Skeletal muscle tissue (tissue), 4 donors: ENCODE measurements around the gene ZFYVE28. TPM values are rescaled to one million over a fixed set of nuclear protein-coding genes. Genes with fewer than 3 reads are reported as not detected.
"Not testable (repeated sequence)": the region's sequence is repeated elsewhere in the genome, so short reads cannot be mapped to it uniquely, and the experiment has no call there.

Source experiments
- H3K27ac ChIP-seq: one replicate; pipeline ENCODE4 v1.7.0; 2013; ENCODE audit warnings: mild to moderate bottlenecking, low read depth, low read length, inconsistent platforms
- H3K27me3 ChIP-seq, 3 donors: one replicate each; pipeline ENCODE4 v1.7.0; 2013; ENCODE audit warnings: low read length in 3 of 3; ENCODE audit not compliant: control insufficient read depth in 3 of 3, insufficient read depth in 3 of 3
- H3K36me3 ChIP-seq, 3 donors: one replicate each; pipeline ENCODE4 v1.7.0; 2013; ENCODE audit warnings: low read length in 3 of 3; ENCODE audit not compliant: control insufficient read depth in 3 of 3, insufficient read depth in 3 of 3
- H3K4me1 ChIP-seq, 3 donors: one replicate each; pipeline ENCODE4 v1.7.0; 2013; ENCODE audit warnings: low read length in 3 of 3, mild to moderate bottlenecking in 3 of 3; ENCODE audit not compliant: control insufficient read depth in 3 of 3, insufficient read depth in 3 of 3
- H3K4me3 ChIP-seq, 3 donors: one replicate each; pipeline ENCODE4 v1.7.0; 2013; ENCODE audit warnings: low read length in 3 of 3
- H3K9ac ChIP-seq, 3 donors: one replicate each; pipeline ENCODE4 v1.7.0; 2013; ENCODE audit warnings: low read length in 3 of 3, mild to moderate bottlenecking in 3 of 3, moderate library complexity in 2 of 3, low read depth in 1 of 3
- H3K9me3 ChIP-seq, 3 donors: one replicate each; pipeline ENCODE4 v1.7.0; 2013; ENCODE audit warnings: low read length in 3 of 3; ENCODE audit not compliant: control insufficient read depth in 3 of 3
- total RNA-seq: library from RNA; depleted of rRNA; stranded (reverse); fragments of >200 nt; gene quantifications from one replicate; pipeline ENCODE4 v1.2.3, GENCODE V29; 2014
- donor health status: Osteomylitis.

ZFYVE28 gene
- total RNA-seq, 1 donor from 2014 or later = 1.0 TPM

- Histone ChIP-seq H3K9ac (no peak overlapping the region), H3K4me3 (no peak overlapping the region), H3K27me3 (no peaks in the 10 kb centered on the region), H3K9me3 (no peaks in the 10 kb centered on the region), H3K36me3 (no peaks in the 10 kb centered on the region), H3K4me1 (peaks cover 0 to 5% (median 3%) of the 10 kb centered on the region in 3 donors), H3K27ac (no peak overlapping the region)
Measured at GRCh38 chr4:2384245-2384644, 34.2 kb downstream of the ZFYVE28 start.

- Histone ChIP-seq H3K4me1 (peaks cover 0 to 5% (median 3%) of the 10 kb centered on the region in 3 donors), H3K27me3 (no peaks in the 10 kb centered on the region), H3K9ac (no peak overlapping the region), H3K9me3 (no peaks in the 10 kb centered on the region), H3K4me3 (no peak overlapping the region), H3K27ac (no peak overlapping the region), H3K36me3 (no peaks in the 10 kb centered on the region)
Measured at GRCh38 chr4:2383760-2384159, 34.7 kb downstream of the ZFYVE28 start.

DNA sequence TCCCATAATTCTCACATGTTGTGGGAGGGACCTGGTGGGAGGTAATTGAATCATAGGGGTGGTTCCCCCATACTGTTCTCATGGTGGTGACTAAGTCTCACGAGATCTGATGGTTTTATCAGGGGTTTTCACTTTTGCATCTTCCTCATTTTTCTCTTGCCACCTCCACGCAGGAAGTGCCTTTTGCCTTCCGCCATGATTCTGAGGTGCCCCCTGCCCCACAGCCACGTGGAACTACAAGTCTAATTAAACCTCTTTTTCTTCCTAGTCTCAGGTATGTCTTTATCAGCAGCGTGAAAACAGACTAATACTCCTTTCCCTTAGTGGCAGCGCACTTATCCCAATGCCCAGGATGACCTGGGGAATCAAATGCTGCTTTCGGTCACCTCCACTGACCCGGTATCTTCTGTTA, 35.2 kb downstream of the ZFYVE28 start:
- H3K4me1 ChIP-seq, H3K4me3 ChIP-seq, H3K27ac ChIP-seq: not testable (repeated sequence)

DNA sequence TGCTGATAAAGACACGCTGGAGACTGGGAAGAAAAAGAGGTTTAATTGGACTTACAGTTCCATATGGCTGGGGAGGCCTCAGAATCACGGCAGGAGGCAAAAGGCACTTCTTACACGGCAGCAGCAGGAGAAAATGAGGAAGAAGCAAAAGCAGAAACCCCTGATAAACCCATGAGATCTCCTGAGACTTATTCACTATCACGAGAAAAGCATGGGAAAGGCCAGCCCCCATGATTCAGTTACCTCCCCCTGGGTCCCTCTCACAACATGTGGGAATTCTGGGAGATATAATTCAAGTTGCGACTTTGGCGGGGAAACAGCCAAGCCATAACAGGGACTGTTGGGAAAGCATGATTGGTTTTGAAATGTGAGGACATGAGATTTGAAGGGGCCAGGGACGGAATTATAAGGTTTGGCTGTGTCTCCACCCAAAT, 35.7 kb downstream of the ZFYVE28 start:
- not testable (repeated sequence) for H3K27ac ChIP-seq, H3K36me3 ChIP-seq, H3K4me1 ChIP-seq, H3K27me3 ChIP-seq, H3K9me3 ChIP-seq, H3K4me3 ChIP-seq, H3K9ac ChIP-seq

More for the DNA sequence above, 35.2 kb downstream of the ZFYVE28 start:
- not testable (repeated sequence) for H3K36me3 ChIP-seq, H3K9ac ChIP-seq, H3K9me3 ChIP-seq, H3K27me3 ChIP-seq

DNA sequence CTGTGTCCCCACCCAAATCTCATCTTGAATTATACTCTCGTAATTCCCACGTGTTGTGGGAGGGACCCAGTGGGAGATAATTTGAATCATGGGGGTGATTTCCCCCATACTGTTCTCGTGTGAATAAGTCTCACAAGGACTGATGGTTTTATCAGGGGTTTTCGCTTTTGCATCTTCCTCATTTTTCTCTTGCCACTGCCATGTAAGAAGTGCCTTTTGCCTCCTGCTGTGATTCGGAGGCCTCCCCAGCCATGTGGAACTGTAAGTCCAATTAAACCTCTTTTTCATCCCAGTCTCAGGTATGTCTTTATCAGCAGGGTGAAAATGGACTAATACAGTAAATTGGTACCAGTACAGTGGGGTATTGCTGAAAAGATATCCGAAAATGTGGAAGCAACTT, 37.9 kb downstream of the ZFYVE28 start:
- H3K9ac ChIP-seq, H3K27ac ChIP-seq, H3K36me3 ChIP-seq, H3K9me3 ChIP-seq, H3K27me3 ChIP-seq, H3K4me3 ChIP-seq, H3K4me1 ChIP-seq: not testable (repeated sequence)

- H3K27ac ChIP-seq = no peak overlapping the region
- H3K4me3 ChIP-seq = no peak overlapping the region
- H3K9me3 ChIP-seq = no peaks in the 10 kb centered on the region
- no peaks in the 10 kb centered on the region for H3K27me3 ChIP-seq
- no peaks in the 10 kb centered on the region for H3K36me3 ChIP-seq
- no peak overlapping the region for H3K9ac ChIP-seq
- H3K4me1 ChIP-seq = no peaks in the 10 kb centered on the region
Measured at GRCh38 chr4:2378898-2379297, 39.5 kb downstream of the ZFYVE28 start.

GRCh38 chr4:2378401-2378800, 40.0 kb downstream of the ZFYVE28 start:
- no peak overlapping the region for H3K4me3 ChIP-seq

DNA sequence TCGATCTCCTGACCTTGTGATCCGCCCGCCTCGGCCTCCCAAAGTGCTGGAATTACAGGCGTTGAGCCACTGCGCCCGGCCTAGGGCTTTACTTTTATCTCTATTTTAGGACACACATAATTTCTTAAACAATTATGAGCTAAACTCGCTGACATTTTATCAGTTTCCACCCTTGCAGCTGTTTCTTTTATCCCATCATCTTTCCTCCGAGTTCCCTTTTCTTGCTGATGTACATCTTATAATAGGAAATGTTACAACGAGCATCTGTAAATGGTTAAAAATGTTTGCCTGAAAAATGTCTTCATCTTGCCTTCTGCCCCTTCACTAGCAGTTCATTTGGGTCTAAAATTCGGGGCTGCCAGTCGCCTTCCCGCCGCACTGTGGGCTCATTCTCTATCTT, 41.2 kb downstream of the ZFYVE28 start:
- H3K4me1 ChIP-seq = no peaks in the 10 kb centered on the region
- no peaks in the 10 kb centered on the region for H3K27me3 ChIP-seq
- no peak overlapping the region for H3K27ac ChIP-seq

More at GRCh38 chr4:2378401-2378800, 40.0 kb downstream of the ZFYVE28 start:
- Histone ChIP-seq H3K9ac (no peak overlapping the region), H3K4me1 (no peaks in the 10 kb centered on the region), H3K36me3 (no peaks in the 10 kb centered on the region), H3K27me3 (no peaks in the 10 kb centered on the region), H3K27ac (no peak overlapping the region), H3K9me3 (no peaks in the 10 kb centered on the region)

DNA sequence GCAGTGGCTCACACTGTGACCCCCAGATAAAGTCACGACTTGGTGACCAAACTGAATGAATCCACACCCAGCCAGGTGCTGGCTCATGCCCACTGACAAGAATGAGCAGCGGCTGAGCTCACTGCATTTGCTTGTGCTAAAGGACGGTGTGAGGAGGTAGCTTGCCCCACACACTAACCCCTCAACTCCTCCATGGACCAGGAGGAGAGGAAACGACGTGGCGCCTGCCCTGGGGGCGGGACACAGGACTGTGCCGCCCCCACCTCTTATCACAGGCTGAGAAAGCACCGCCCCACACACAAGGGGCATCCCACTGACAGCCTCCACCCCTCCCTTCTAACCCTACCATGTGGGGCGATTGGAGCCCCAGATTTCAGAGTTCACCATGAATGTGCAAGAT, 43.0 kb downstream of the ZFYVE28 start:
- Histone ChIP-seq H3K4me1 (no peaks in the 10 kb centered on the region), H3K9ac (no peak overlapping the region), H3K4me3 (no peak overlapping the region)

More for the DNA sequence above, 41.2 kb downstream of the ZFYVE28 start:
- Histone ChIP-seq H3K36me3 (no peaks in the 10 kb centered on the region), H3K9ac (no peak overlapping the region), H3K4me3 (no peak overlapping the region), H3K9me3 (no peaks in the 10 kb centered on the region)

DNA sequence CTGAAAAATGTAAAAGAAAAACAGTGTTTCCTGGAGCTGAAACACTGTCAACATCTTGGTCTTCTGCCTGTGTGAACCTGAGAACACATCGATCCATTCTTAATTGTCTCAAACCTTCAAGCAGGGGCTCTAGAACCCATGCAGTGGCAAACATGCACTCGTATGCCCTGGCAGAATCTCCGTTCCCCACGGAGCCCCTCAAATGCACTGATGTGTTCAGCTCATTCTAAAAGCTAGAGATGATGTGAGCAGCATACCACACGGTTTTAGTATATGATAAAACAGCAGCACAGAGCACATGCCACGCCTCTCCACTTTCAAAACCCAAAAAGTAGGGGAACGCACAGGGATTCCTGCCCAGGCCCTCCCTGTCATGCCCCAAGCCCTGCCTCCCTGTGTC, 44.9 kb downstream of the ZFYVE28 start:
- H3K9me3 ChIP-seq = no peaks in the 10 kb centered on the region
- H3K9ac ChIP-seq = no peak overlapping the region
- peaks cover 0 to 3% (median 0%) of the 10 kb centered on the region in 3 donors for H3K27me3 ChIP-seq
- H3K4me3 ChIP-seq = no peak overlapping the region
- H3K27ac ChIP-seq = no peak overlapping the region
- H3K4me1 ChIP-seq = no peaks in the 10 kb centered on the region
- H3K36me3 ChIP-seq = no peaks in the 10 kb centered on the region

More for the DNA sequence above, 43.0 kb downstream of the ZFYVE28 start:
- Histone ChIP-seq H3K27me3 (no peaks in the 10 kb centered on the region), H3K27ac (no peak overlapping the region), H3K9me3 (no peaks in the 10 kb centered on the region), H3K36me3 (no peaks in the 10 kb centered on the region)
